GM12875 (cell line): ENCODE measurements around the gene METTL27.
"Not testable (repeated sequence)": the region's sequence is repeated elsewhere in the genome, so short reads cannot be mapped to it uniquely, and the experiment has no call there.

Experiments used
- H3K4me3 ChIP-seq: one replicate; pipeline ENCODE4 v1.5.1; 2011; ENCODE audit warnings: low read depth, low read length, control low read depth
- CTCF ChIP-seq: IDR thresholded peaks from 2 replicates; pipeline ENCODE4 v1.5.1; 2011; ENCODE audit warnings: low read depth, mild to moderate bottlenecking, control low read depth, inconsistent platforms, low read length, moderate library complexity, borderline replicate concordance; ENCODE audit not compliant: insufficient read depth

METTL27 gene

DNA sequence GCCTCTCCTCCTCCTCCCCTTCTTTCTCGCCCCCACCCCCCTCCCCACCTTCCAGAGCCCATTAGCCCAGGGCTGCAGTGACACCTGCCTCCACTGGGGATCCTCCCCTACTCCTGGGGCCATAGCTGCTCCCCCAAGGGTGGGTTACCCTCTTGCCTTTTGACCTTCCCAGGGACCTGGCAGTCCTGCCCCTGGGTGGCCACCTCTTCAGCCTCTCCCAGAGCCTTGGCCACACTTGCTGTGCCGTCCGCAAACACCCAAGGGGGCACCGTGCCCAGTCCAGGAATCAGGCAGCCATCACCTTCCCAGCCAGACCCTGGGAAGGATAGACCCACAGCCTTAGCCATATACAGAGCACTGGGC lies 31.3 kb downstream of the METTL27 start:
- TF ChIP-seq CTCF = no peak
- no peak overlapping the region for H3K4me3 ChIP-seq

- no peak overlapping the region for H3K4me3 ChIP-seq
- no peak for TF ChIP-seq CTCF
Observed at GRCh38 chr7:73809467-73809951, 32.8 kb downstream of the METTL27 start.

DNA sequence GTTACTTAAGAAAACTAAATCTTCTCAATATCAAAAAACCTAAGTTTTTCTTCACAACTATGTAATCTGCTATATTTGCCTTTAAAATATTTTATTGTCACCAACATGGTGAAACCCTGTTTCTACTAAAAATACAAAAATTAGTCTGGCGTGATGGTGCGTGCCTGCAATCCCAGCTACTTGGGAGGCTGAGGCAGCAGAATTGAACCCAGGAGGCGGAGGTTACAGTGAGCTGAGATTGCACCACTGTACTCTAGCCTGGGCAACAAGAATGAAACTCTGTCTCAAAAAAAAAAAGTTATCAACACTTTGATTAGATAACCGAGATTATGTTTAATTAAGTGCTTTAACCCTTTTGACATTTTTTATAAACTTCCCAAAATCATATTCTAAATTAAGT lies 39.9 kb downstream of the METTL27 start:
- no peak overlapping the region for H3K4me3 ChIP-seq
- TF ChIP-seq CTCF = no peak

GRCh38 chr7:73801577-73801976 lies 40.7 kb downstream of the METTL27 start:
- TF ChIP-seq CTCF = no peak
- H3K4me3 ChIP-seq = no peak overlapping the region

DNA sequence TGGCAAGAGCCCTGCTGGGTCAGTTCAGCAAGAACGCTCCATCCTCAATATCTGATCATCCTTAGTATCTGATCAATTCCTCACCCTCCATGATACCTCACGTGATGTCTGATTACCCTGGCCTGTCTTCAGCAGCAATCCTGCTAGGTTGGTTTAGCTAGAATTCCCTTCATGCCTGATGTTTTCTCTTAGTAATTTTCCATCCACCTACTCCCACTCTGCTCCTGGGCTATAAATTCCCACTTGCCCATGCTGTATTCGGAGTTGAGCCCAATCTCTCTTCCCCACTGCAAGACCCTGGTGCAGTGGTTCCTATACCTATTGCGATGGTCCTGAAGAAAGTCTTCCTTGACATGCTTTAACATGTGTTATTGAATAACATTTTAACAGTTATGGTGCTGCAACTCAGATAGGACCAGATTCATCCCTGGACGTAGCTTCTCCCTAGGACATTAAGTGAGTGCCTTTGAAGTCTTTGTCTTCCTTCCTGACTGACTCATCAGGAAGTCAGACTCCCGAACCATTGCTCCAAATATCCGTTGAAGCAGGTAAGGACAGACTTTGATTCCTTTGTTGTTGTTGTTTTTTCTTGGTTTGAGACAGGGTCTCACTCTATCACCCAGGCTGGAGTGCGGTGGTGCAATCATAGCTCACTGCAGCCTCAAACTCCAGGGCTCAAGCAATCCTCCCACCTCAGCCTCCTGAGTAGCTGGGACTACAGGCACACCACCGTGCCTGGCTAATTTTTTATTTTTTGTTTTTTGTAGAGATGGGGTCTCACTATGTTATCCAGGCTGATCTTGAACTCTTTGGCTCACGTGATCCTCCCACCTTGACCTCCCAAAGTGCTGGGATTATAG lies 42.8 kb downstream of the METTL27 start:
- no peak overlapping the region for H3K4me3 ChIP-seq
- TF ChIP-seq CTCF = no peak

GRCh38 chr7:73797176-73797575 lies 45.1 kb downstream of the METTL27 start:
- H3K4me3 ChIP-seq = not testable (repeated sequence)

DNA sequence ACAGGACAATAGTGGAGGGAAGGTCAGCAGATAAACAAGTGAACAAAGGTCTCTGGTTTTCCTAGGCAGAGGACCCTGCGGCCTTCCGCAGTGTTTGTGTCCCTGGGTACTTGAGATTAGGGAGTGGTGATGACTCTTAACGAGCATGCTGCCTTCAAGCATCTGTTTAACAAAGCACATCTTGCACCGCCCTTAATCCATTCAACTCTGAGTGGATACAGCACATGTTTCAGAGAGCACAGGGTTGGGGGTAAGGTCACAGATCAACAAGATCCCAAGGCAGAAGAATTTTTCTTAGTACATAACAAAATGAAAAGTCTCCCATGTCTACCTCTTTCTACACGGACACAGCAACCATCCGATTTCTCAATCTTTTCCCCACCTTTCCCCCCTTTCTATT lies 45.7 kb downstream of the METTL27 start:
- not testable (repeated sequence) for H3K4me3 ChIP-seq

DNA sequence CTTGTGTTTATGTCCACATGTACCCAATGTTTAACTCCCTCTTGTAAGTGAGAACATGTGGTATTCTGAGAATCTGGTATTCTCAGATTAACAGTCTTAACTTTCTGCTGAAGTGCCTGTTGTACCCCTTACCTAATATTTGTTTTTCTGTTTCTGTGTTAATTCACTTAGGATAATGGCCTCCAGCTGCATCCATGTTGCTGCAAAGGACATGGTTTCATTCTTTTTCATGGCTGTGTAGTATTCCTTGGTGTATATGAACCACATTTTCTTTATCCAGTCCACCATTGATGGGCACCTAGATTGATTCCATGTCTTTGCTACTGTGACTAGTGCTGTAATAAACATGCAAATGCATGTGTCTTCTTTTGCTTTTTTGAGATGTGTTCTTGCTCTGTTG lies 47.1 kb downstream of the METTL27 start:
- H3K4me3 ChIP-seq = not testable (repeated sequence)

DNA sequence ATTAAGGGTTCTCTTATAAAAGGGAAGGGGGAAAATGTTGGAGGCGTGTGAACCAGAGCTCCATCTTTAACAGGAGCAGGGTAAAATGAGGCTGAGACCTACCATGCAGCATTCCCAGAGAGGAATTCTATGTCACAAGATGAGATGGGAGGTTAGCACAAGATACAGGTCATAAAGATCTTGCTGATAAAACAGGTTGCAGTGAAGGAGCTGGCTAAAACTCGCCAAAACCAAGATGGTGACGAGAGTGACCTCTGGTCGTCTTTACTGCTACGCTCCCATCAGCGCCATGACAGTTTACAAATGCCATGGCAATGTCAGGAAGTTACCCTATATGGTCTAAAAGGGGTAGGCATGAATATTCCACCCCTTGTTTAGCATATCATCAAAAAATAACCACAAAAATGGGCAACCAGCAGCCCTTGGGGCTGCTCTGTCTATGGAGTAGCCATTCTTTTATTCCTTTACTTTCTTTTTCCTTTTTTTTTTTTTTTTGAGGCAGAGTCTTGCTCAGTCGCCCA lies 51.1 kb downstream of the METTL27 start:
- H3K4me3 ChIP-seq = not testable (repeated sequence)
